Measurements from ENCODE around the gene RASAL2.
"Not testable (repeated sequence)": the region's sequence is repeated elsewhere in the genome, so short reads cannot be mapped to it uniquely, and the experiment has no call there.

Gene RASAL2

DNA sequence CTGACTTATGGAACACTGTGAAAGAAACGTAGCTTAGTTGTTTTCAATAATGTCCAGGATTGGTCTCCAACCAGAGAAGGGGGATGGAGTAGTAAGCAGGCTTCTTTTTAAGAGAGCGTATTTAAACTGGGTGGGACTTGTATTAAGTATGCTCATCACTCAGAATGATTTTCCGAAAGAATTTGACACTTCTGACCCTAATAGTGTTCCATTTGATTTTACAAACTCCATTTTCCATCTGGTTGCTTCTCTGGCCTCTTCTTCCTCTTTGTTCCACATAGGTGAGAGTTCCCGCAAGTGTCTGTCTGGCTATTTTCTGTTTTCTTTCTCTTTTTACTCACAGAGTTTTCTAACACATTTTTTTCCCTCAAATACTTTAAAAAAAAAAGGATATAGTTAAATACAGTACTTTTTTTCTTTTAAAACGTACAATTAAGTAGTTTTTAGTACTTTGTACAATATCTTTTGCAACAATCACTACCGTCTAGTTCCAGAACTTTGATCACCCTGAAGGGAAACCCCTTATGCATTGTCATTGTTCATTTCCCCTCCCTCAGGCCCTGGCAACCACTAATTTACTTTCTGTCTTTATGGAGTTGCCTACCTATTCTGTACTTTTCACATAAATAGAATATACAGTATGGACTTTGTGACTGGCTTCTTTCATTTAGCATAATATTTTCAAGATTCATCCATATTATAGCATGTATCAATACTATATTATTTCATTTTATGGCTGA is 67.0 kb downstream of the RASAL2 start:
- no peak for DNase-seq (ENCODE audit: low read depth in 2 of 3, low spot score in 2 of 3)

DNA sequence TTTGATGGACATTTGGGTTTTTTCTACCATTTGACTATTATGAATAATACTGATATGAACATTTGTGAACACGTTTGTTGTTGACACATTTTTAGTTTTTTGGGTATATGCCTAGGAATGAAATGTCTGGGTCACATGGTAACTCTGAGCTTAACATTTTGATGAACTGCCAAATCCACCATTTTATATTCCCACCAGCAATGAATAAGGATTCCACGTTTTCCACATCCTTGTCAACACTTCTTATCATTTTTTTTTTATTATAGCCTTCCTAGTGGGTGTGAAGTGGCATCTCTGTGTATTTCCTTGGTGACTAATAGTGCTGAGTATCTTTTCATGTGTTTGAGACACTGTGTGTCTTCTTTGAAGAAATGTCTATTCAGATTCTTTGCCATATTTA is 67.6 kb downstream of the RASAL2 start:
- no peak for DNase-seq (ENCODE audit: low read depth in 2 of 3, low spot score in 2 of 3)

DNA sequence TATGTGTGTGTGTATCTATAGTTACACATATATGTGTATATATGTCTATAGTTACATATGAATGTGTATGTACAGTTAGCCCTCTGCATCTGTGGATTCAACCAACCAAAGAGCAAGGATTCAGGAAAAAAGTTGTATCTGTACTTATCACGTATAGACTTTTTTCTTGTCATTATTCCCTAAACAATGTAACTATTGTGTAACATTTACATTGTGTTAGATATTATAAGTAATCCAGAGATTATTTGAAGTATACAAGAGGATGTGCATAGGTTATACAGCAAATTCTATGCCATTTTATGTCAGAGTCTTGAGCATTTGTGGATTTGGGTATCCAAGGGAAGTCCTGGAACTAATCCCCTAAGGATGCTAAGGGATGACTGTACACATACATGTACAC is 71.3 kb downstream of the RASAL2 start:
- DNase-seq (ENCODE audit: low read depth in 2 of 3, low spot score in 2 of 3), result no peak

DNA sequence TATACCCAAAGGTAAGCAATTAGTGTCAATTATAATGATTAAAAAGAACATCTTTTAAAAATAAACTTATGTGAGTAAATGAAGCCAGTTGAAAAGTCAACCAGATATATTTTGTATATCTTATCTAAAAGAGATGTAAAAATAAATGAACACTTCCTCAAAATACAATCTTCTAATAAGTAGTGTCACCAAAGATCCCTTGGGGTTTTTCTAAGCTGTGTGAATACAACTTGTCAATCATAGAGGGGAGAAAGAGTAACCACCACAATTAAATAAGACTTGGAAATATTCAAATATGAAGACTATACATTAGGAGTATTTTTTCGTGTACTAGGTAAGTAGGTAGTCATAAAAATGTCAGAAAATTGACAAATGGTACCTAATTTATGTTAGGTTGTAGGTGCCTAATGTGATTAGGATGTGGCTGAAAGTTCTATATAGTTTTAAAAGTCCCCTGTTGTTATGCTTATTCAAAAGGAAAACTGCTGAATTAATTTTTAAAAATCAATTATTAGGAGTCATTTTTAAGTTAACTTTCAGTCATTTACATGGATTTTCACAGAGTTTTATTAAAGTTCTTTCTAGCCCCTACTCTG is 72.6 kb downstream of the RASAL2 start:
- no peak for DNase-seq (ENCODE audit: low read depth in 2 of 3, low spot score in 2 of 3)

DNA sequence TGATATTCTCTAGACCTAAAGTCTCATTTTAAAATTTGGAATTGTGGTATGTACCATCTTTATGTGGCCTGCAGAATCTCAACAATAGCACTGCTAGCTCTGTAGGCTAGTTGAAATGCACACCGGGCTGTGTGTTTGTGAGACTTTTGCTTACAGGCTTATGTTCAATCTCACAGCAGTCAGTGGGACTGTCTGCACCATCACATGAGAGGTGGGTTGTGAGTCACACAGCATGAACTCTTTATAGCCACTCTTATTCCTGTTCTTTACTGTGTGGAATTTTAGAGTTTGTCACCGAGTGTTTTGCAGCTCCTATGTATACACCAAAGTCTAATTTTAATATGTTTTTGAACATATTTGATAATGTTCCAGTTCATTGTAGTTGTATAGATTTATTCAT is 74.6 kb downstream of the RASAL2 start:
- no peak for DNase-seq (ENCODE audit: low read depth in 2 of 3, low spot score in 2 of 3)

DNA sequence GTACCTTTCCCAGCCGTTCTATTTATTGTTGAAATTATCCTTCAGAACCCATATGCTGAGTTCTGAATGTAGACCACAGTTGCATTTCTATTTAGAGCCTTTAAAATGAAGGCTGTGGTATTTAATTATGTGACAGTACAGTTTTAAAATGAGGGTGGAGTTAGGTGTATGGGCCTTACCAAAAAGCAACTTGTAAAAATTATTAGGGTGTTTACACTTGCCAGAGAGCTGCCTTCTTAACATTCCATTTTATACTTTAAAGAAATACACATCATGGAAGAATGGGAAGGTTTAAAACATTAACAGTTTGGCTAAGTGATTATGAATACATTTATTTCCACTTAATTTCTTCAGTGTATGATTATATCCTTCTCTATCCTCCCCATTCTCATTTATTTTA is 75.7 kb downstream of the RASAL2 start:
- DNase-seq (ENCODE audit: low read depth in 2 of 3, low spot score in 2 of 3), result no peak

DNA sequence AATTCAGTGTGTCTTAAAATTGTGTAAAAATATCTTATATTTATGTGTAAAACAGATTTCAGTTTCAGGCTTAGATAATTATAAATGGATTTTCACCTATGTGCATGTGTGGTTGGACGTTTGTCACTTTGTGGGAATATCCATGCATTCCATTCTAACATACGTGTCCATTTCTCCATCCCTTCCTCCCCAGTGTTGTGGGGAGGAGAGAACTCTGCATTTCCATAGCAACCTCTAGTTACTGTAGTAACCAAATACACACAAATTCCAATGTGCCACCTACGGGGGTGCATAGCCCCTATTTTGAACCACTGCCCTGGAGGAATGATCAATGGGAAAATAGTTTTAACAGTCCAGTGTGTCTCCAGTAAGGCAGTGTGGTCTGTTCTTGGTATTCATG is 79.0 kb downstream of the RASAL2 start:
- DNase-seq (ENCODE audit: low read depth in 2 of 3, low spot score in 2 of 3), result no peak

DNA sequence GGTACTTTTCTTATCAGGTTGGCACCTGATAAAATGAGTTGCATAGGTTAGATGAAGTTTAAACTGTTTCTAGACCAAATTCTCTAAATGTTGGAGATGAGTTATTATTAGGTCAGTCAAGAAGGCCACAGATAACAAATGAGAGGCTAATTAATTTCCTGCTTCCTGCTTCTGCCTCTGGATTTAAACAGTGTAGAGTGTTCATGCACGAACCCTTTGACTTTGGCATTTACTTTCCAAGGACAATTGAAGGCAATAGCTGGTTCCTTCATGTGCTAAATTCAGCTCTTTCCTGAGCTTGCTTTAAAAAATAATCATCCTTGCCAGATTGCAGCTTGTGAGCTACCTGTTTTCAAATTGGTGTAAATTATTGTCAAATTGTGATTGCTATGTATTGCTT is 80.6 kb downstream of the RASAL2 start:
- DNase-seq (ENCODE audit: low read depth in 2 of 3, low spot score in 2 of 3), result no peak

DNA sequence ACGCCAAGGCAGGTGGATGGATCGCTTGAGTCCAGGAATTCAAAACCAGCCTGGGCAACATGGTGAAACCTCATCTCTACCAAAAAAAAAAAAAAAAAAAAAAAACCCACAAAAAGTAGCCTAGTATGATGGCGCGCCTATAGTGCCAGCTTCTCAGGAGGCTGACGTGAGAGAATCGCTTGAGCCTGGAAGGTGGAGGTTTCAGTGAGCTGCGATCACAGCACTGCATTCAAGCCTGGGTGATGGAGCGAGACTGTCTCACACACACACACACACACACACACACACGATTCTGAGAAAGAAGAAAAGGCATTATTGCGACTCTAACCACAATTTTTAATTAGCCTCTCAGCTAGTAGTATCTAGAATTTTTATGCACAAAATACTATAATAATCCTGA is 86.5 kb downstream of the RASAL2 start:
- no peak for DNase-seq (ENCODE audit: low read depth in 2 of 3, low spot score in 2 of 3)

DNA sequence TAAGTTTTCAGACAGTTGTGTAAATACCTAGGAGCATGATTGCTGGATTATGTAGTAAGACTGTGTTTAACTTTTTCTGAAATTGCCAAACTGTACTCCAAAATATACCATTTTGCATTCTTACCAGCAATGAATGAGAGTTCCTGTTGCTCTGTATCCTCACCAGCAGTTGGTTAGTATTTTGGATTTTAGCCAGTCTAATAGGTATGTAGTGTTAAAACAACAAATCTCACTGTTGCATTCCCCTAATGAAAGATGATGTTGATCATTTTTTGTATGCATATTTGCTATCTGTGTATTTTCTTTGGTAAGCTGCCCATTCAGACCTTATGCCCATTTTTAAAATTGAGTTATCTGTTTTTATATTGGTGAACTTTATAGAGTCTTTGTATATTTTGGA is 89.9 kb downstream of the RASAL2 start:
- DNase-seq (ENCODE audit: low read depth in 2 of 3, low spot score in 2 of 3), result no peak

DNA sequence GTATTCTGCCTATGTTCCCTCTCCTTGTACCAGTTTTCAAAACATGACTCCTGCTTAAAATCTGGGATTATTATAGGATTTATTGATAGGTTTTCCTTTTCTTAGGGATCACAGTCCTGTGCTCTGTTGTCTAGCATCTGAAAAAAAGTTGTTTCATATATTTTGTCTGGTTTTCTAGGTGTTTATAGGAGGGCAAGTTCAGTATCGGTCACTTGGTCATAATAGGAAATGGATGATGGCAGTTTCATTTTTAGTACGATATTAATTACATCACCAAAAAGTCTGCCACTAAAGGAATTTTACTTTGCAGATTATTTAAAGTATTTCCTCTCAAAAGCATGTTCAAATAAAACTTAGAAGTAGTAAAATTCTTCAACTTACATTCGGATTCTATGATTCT is 94.4 kb downstream of the RASAL2 start:
- DNase-seq (ENCODE audit: low read depth in 2 of 3, low spot score in 2 of 3), result no peak

DNA sequence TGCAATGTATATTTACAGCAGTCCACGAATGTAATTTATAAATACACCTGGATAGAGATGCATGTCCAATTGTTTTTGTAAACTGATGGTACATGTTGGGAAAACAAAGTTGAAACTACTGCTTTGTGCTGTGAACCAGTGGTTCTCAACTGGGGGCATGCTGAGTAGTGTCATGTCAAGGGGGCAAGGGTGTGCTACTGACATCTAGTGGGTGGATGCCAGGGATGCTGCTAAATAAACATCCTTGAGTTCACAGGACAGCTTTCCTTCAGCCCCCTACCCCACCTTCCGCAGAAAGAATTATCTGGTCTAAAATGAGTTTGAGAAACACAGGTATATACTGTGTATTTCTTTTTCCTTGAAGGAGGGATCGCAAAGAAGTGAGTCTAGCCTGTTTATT is 95.9 kb downstream of the RASAL2 start:
- DNase-seq (ENCODE audit: low read depth in 2 of 3, low spot score in 2 of 3), result no peak

DNA sequence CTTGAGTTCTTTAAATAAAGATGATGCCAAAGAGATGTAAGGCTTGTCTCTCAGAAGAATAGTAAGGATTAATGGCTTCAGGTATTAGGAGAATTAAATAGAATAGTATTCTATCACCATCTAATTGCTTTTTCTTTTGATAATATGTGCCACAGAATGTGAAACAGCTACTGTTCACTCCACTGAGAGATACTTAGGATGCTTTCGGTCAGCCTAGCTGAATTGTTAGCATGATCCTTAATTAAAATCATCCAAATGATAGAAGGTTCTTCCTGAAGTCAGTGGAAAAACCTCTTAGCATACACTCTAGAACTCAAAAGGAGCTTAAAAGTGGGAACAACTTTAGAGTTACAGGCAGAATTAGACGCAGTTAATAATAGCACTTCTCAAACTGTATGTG is 97.0 kb downstream of the RASAL2 start:
- DNase-seq (ENCODE audit: low read depth in 2 of 3, low spot score in 2 of 3), result no peak

DNA sequence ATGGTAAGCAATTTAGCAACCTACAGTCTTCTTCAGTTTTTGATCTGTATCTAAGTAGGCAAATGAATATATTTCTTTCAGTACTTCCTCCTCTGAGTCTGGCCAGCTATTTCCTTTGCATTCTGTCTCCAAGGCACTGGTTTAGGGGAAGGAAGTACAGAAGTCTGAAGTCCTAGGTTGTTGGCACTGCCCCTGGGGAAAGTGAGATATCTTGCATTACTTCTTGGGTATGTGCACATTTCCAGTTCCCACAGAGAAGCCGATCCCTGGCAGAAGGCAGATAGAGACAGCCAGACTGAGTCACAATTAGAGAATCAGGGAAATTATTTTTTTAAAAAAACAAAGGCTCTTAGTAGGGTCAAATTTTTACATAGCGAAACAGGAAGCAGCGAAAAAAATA is 98.8 kb downstream of the RASAL2 start:
- DNase-seq (ENCODE audit: low read depth in 2 of 3, low spot score in 2 of 3), result no peak

DNA sequence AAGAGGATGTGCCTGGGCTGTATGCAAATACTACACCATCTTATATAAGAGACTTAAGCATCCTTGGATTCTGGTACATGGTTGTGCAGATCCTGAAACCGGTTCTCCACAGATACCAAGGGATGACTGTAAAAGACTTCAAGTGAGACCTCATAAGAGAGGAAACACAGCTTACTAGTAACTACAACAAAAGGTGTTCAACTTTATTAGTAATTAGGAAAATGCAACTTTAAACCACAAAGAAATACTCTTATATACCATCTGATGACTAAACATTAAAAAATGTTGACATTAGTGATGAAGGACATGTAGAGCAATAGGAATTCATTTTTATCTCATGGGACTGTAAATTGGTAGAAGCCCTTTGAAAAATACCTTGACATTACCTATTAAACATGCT is 102.7 kb downstream of the RASAL2 start:
- no peak for DNase-seq (ENCODE audit: low read depth in 2 of 3, low spot score in 2 of 3)

DNA sequence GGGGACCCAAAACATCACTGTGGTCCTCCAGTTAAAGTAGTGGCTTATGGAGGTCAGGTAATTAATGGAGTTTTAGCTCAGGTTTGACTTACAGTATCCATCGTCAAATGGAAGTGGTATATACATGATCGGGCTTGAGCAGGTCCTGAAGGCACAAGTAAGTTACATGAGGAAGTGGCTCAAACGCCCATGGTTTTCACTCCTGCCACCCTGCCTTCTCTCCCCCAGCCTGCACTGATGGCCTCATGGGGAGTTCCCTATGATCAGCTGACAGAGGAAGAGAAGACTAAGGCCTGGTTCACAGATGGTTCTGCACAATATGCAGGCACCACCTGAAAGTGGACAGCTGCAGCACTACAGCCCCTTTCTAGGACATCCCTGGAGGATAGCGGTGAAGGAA is 108.2 kb downstream of the RASAL2 start:
- DNase-seq (ENCODE audit: low read depth in 2 of 3, low spot score in 2 of 3), result not testable (repeated sequence)

DNA sequence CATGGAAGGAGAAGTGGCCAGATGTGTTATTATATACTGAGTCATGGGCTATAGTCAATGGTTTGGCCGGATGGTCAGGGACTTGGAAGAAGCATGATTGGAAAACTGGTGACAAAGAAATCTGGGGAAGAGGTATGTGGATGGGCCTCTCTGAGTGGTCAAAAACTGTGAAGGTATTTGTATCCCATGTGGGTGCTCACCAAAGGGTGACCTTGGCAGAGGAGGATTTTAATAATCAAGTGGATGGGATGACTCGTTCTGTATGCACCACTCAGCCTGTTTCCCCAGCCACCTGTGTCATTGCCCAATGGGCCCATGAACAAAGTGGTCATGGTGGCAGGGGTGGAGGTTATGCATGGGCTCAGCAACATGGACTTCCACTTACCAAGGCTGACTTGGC is 108.6 kb downstream of the RASAL2 start:
- not testable (repeated sequence) for DNase-seq (ENCODE audit: low read depth in 2 of 3, low spot score in 2 of 3)

DNA sequence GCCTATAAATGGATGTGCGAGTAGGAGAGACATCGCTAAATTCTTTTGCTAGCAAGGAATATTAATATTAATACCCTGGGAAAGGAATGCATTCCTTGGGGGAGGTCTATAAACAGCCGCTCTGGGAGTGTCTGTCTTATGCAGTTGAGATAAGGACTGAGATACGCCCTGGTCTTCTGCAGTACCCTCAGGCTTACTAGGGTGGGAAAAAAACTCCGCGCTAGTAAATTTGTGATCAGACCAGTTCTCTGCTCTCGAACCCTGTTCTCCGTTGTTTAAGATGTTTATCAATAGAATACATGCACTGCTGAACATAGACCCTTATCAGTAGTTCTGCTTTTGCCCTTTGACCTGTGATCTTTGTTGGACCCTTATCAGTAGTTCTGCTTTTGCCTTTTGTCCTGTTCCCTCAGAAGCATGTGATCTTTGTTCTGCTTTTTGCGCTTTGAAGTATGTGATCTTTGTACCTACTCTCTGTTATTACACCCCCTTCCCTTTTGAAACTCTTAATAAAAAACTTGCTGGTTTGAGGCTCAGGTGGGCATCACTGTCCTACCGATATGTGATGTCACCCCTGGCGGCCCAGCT is 114.5 kb downstream of the RASAL2 start:
- not testable (repeated sequence) for DNase-seq (ENCODE audit: low read depth in 2 of 3, low spot score in 2 of 3)

DNA sequence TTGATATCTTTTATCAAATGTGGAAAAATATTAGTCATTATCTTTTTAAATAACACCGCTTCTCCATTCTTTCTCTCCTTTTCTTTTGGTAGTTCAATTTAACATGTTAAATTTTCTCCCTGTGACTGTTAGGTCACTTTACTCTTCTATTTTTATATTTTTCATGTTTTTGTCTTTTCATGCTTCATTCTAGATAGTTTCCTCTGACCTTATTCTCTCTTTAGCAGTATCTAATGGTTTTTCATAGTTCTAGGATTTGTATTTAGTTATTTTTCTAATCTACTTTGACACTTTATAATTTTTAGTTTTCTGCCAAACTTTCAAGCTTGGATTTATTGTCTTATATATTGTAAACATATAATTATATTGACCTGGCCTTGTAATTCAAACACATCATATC is 116.0 kb downstream of the RASAL2 start:
- no peak for DNase-seq (ENCODE audit: low read depth in 2 of 3, low spot score in 2 of 3)

DNA sequence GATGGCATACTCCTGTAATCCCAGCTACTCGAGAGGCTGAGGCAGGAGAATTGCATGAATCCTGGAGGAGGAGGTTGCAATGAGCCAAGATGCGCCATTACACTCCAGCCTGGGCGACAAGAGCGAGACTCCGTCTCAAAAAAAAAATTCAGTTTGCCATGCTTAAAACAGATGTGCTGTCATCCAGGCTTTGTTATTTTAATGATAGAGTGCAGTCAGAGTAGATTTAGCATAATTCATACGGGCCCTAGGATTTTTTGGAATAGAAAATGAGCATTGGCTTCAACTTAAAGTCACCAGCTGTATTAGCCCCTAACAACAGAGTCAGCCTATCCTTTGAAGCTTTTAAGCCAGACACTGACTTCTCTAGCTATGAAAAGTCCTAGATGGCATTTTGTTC is 124.6 kb downstream of the RASAL2 start:
- DNase-seq (ENCODE audit: low read depth in 2 of 3, low spot score in 2 of 3), result no peak

DNA sequence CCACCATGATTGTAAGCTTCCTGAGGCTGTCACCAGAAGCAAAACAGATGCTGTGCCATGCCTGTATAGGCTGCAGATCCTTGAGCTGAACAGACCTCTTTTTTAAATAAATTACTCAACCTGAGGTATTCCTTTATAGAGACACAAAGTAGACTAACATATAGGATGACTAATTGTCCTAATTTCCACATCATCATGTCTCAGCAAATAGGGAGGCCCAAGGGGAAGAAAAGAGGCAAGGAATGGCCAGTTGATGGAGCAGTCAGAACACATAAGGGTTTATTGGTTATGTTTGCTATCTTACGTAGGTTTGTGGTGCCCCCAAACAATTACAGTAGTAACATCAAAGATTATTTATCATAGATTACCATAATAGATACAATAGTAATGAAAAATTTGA is 126.2 kb downstream of the RASAL2 start:
- DNase-seq (ENCODE audit: low read depth in 2 of 3, low spot score in 2 of 3), result no peak

DNA sequence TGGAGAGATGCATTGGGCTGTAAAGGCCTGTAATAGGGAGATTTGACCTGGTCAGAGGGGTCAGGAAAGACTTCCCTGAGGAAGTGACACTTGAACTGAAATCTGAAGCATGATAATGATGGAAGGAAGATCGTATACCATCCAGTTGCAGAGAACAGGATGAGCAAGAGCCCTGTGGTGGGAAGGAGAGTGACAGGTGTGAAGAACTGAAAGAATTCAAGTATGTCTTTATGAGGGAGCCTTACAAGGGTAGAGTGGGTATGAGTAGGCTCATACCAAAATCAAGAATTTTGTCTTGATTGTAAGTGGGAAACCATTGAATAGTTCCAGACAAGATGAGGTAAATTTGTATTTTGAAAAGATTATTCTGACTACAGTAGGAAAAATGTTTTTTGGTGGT is 129.4 kb downstream of the RASAL2 start:
- DNase-seq (ENCODE audit: low read depth in 2 of 3, low spot score in 2 of 3), result no peak

DNA sequence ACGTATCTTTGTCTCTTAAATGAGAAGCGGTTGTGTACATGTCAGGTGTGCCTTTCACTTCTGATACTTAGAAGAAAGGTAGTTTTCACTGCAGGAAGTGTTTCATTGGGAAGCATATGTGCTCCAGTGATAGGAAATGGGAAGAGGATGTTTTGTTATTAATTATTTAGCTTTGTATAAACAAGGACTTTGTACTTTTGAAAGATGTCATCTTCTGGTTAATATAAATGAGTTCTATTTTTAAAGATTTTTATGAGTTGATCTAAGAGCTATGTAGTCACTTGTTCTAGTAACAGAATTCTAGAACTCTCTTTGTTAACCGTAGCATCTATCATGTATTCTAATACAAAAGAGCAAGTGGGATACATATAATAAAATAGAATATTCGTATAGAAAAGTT is 130.5 kb downstream of the RASAL2 start:
- no peak for DNase-seq (ENCODE audit: low read depth in 2 of 3, low spot score in 2 of 3)
